Measurements from ENCODE around the gene ENTPD8.

DNA sequence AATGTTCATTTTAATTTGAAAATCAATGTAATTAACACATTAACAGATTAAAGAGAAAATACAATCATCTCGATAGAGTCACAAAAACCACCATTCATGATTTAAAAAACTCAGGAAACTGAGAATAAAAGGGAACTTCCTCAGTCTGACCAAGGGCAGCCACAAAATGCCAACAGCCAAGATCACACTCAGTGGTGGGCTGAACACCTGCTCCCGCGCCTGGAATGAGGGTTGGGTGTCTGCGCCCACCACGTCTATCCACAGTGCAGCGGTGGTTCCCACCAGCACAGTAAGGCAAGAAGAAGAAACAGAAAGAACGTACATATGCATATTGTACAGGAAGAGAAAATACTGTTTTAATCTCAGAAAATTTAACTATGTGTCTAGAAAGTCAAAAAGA lies 29.6 kb upstream of the ENTPD8 start:
- TF ChIP-seq, protein P1, sequence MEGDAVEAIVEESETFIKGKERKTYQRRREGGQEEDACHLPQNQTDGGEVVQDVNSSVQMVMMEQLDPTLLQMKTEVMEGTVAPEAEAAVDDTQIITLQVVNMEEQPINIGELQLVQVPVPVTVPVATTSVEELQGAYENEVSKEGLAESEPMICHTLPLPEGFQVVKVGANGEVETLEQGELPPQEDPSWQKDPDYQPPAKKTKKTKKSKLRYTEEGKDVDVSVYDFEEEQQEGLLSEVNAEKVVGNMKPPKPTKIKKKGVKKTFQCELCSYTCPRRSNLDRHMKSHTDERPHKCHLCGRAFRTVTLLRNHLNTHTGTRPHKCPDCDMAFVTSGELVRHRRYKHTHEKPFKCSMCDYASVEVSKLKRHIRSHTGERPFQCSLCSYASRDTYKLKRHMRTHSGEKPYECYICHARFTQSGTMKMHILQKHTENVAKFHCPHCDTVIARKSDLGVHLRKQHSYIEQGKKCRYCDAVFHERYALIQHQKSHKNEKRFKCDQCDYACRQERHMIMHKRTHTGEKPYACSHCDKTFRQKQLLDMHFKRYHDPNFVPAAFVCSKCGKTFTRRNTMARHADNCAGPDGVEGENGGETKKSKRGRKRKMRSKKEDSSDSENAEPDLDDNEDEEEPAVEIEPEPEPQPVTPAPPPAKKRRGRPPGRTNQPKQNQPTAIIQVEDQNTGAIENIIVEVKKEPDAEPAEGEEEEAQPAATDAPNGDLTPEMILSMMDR (conservative IDR thresholded peaks at IDR 0.05 in 1 of 2, IDR thresholded peaks at IDR 0.05 in 1 of 2; ENCODE audit: extremely low read depth in 1 of 2, insufficient read depth in 1 of 2, low read depth in 1 of 2, low read length in 2 of 2): no peak
- TF ChIP-seq EZH2 (IDR thresholded peaks at IDR 0.05; ENCODE audit: borderline replicate concordance, low read length): no peak
